ENCODE data around the gene YRDC.

DNA sequence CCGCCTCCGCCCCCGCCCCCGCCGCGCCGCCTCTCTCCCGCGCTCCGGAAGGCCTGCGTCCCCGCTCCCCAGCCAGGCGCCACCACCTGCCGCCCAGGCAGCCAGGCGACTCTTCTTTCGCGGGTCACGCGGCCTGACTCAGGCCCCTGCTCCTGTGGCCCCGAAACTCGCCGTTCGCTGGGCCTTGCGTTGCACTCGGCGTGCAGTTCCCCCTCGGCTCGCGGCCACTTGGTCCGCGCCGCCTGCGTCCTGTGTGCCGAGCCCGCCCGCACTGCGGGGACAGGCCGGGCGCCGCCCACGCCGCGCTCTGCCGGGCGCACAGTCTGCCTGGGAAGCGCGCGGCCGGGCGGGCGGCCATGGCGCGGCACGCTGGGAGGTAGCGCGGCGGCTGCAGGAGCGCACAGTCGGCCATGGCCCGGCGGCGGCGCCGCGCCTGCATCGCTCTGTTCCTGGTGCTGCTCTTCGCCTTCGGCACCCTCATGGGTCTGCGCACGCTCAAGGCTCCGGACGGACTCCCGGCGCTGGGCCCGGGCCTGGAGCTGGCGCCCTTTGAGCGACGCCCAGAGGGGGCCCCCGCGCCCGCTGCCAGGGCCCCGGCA, 14.1 kb downstream of the YRDC start, which contains the start of gene MANEAL:
- TF ChIP-seq, protein P1, sequence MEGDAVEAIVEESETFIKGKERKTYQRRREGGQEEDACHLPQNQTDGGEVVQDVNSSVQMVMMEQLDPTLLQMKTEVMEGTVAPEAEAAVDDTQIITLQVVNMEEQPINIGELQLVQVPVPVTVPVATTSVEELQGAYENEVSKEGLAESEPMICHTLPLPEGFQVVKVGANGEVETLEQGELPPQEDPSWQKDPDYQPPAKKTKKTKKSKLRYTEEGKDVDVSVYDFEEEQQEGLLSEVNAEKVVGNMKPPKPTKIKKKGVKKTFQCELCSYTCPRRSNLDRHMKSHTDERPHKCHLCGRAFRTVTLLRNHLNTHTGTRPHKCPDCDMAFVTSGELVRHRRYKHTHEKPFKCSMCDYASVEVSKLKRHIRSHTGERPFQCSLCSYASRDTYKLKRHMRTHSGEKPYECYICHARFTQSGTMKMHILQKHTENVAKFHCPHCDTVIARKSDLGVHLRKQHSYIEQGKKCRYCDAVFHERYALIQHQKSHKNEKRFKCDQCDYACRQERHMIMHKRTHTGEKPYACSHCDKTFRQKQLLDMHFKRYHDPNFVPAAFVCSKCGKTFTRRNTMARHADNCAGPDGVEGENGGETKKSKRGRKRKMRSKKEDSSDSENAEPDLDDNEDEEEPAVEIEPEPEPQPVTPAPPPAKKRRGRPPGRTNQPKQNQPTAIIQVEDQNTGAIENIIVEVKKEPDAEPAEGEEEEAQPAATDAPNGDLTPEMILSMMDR (IDR thresholded peaks at IDR 0.05), result no peak
- TF ChIP-seq POLR2AphosphoS5 (IDR thresholded peaks at IDR 0.05), result no peak

Measured in breast epithelium (tissue), 3 donors.